H9 (cell line): ENCODE results near the gene GNB1L. TPM values are rescaled to one million over a fixed set of nuclear protein-coding genes. Genes with fewer than 3 reads are reported as not detected.

Experiments used
- DNase-seq: peaks from one replicate; pipeline ENCODE4 v3.0.0-alpha.2; 2017
- H2AFZ ChIP-seq: one replicate; pipeline ENCODE4 v1.6.1; 2013; ENCODE audit warnings: mild to moderate bottlenecking, low read length, control low read depth, moderate library complexity
- H2AK5ac ChIP-seq: 2 replicates; pipeline ENCODE4 v1.6.1; 2013; ENCODE audit warnings: low read length, control low read depth, mixed read lengths; ENCODE audit not compliant: insufficient read length
- H2BK120ac ChIP-seq: one replicate; pipeline ENCODE4 v1.6.1; 2013; ENCODE audit warnings: low read depth, mild to moderate bottlenecking, low read length, control low read depth, inconsistent platforms; ENCODE audit not compliant: poor library complexity, severe bottlenecking
- H2BK12ac ChIP-seq: 2 replicates; pipeline ENCODE4 v1.6.1; 2013; ENCODE audit warnings: low read length, control low read depth, mixed read lengths, low read depth; ENCODE audit not compliant: insufficient read length
- H2BK15ac ChIP-seq: 2 replicates; pipeline ENCODE4 v1.6.1; 2013; ENCODE audit warnings: low read depth, low read length, control low read depth
- H2BK20ac ChIP-seq: one replicate; pipeline ENCODE4 v1.6.1; 2013; ENCODE audit warnings: low read depth, mild to moderate bottlenecking, low read length, control low read depth, inconsistent platforms; ENCODE audit not compliant: poor library complexity, severe bottlenecking
- H2BK5ac ChIP-seq: 2 replicates; pipeline ENCODE4 v1.6.1; 2013; ENCODE audit warnings: low read length, control low read depth, mixed read lengths; ENCODE audit not compliant: insufficient read length
- H3K14ac ChIP-seq: 2 replicates; pipeline ENCODE4 v1.6.1; 2013; ENCODE audit warnings: low read length, control low read depth; ENCODE audit not compliant: insufficient read depth
- H3K18ac ChIP-seq: 2 replicates; pipeline ENCODE4 v1.6.1; 2013; ENCODE audit warnings: low read depth, mild to moderate bottlenecking, mixed read lengths, low read length, control low read depth; ENCODE audit not compliant: insufficient read length
- H3K23ac ChIP-seq: 2 replicates; pipeline ENCODE4 v1.6.1; 2013; ENCODE audit warnings: low read length, control low read depth, mixed read lengths, low read depth; ENCODE audit not compliant: insufficient read length
- H3K23me2 ChIP-seq: 2 replicates; pipeline ENCODE4 v1.6.1; 2013; ENCODE audit warnings: low read depth, mild to moderate bottlenecking, mixed read lengths, low read length, control low read depth; ENCODE audit not compliant: insufficient read length, poor library complexity, severe bottlenecking
- H3K27ac ChIP-seq: 2 replicates; pipeline ENCODE4 v1.5.1; 2013; ENCODE audit warnings: low read length, control low read depth, mixed read lengths, low read depth; ENCODE audit not compliant: insufficient read length
- H3K27me3 ChIP-seq: 2 replicates; pipeline ENCODE4 v1.6.1; 2013; ENCODE audit warnings: low read length, control low read depth, inconsistent platforms; ENCODE audit not compliant: insufficient read depth
- H3K4ac ChIP-seq: 2 replicates; pipeline ENCODE4 v1.6.1; 2013; ENCODE audit warnings: low read depth, mild to moderate bottlenecking, control low read depth, inconsistent platforms, low read length, moderate library complexity
- H3K4me1 ChIP-seq: 2 replicates; pipeline ENCODE4 v1.6.1; 2013; ENCODE audit warnings: low read length, control low read depth, inconsistent platforms; ENCODE audit not compliant: insufficient read depth
- H3K4me2 ChIP-seq: 2 replicates; pipeline ENCODE4 v1.6.1; 2013; ENCODE audit warnings: low read length, control low read depth, mixed read lengths; ENCODE audit not compliant: insufficient read length, insufficient read depth
- H3K56ac ChIP-seq: 2 replicates; pipeline ENCODE4 v1.6.1; 2013; ENCODE audit warnings: low read depth, mild to moderate bottlenecking, mixed read lengths, low read length, control low read depth; ENCODE audit not compliant: insufficient read length
- H3K79me1 ChIP-seq: 2 replicates; pipeline ENCODE4 v1.6.1; 2013; ENCODE audit warnings: low read depth, mild to moderate bottlenecking, moderate library complexity, low read length, control low read depth, inconsistent platforms; ENCODE audit not compliant: insufficient read depth, poor library complexity, severe bottlenecking
- H3K79me2 ChIP-seq: 2 replicates; pipeline ENCODE4 v1.6.1; 2013; ENCODE audit warnings: low read length, control low read depth, inconsistent platforms; ENCODE audit not compliant: insufficient read depth
- H3K9ac ChIP-seq: 2 replicates; pipeline ENCODE4 v1.6.1; 2013; ENCODE audit warnings: low read length, control low read depth, mixed read lengths; ENCODE audit not compliant: insufficient read length; ENCODE audit errors: extremely low read depth
- H3K9me3 ChIP-seq: one replicate; pipeline ENCODE4 v1.6.1; 2013; ENCODE audit warnings: low read depth, low read length, inconsistent platforms; ENCODE audit not compliant: control insufficient read depth
- H3T11ph ChIP-seq: one replicate; pipeline ENCODE4 v1.6.1; 2013; ENCODE audit warnings: mild to moderate bottlenecking, low read length, control low read depth, inconsistent platforms
- H4K20me1 ChIP-seq: one replicate; pipeline ENCODE4 v1.6.1; 2013; ENCODE audit not compliant: control insufficient read depth, insufficient read length, insufficient read depth
- H4K5ac ChIP-seq: 2 replicates; pipeline ENCODE4 v1.6.1; 2013; ENCODE audit warnings: low read depth, mild to moderate bottlenecking, mixed read lengths, low read length, control low read depth; ENCODE audit not compliant: insufficient read length
- H4K8ac ChIP-seq: replicated peaks from 2 replicates; pipeline ENCODE4 v1.6.1; 2013; ENCODE audit warnings: low read length, control low read depth, mixed read lengths, low read depth; ENCODE audit not compliant: insufficient read length
- H4K91ac ChIP-seq: 2 replicates; pipeline ENCODE4 v1.6.1; 2013; ENCODE audit warnings: low read depth, mild to moderate bottlenecking, moderate library complexity, mixed read lengths, low read length, control low read depth; ENCODE audit not compliant: insufficient read length
- H3K27ac Mint-ChIP-seq, 3 experiments: 2 replicates in 2 of 3; 3 replicates in 1 of 3; pipeline ENCODE4 v1.8.0; 2020 to 2021; ENCODE audit warnings: mixed read lengths in 3 of 3, mild to moderate bottlenecking in 1 of 3, moderate library complexity in 1 of 3
- H3K27me3 Mint-ChIP-seq: 2 replicates; pipeline ENCODE4 v1.8.0; 2021; ENCODE audit warnings: low read depth, mild to moderate bottlenecking, moderate library complexity, mixed read lengths
- H3K36me3 Mint-ChIP-seq, 3 experiments: 2 replicates in 2 of 3; 3 replicates in 1 of 3; pipeline ENCODE4 v1.8.0; 2020 to 2021; ENCODE audit warnings: low read depth in 3 of 3, mixed read lengths in 3 of 3; ENCODE audit not compliant: insufficient read depth in 1 of 3
- H3K4me1 Mint-ChIP-seq, 2 experiments: 2 replicates each; pipeline ENCODE4 v1.8.0; 2020; ENCODE audit warnings: mixed read lengths in 2 of 2
- H3K4me3 Mint-ChIP-seq, 2 experiments: 2 replicates in 1 of 2; 3 replicates in 1 of 2; pipeline ENCODE4 v1.8.0; 2020 to 2021; ENCODE audit warnings: mild to moderate bottlenecking in 2 of 2, mixed read lengths in 2 of 2, moderate library complexity in 1 of 2
- H3K9me3 Mint-ChIP-seq, 2 experiments: 2 replicates in 1 of 2; 3 replicates in 1 of 2; pipeline ENCODE4 v1.8.0; 2020; ENCODE audit warnings: mild to moderate bottlenecking in 2 of 2, mixed read lengths in 2 of 2, moderate library complexity in 1 of 2
- CTCF ChIP-seq: fragments of 200-600 bp; sonication (generic); conservative IDR thresholded peaks from 3 replicates; pipeline ENCODE4 v1.8.0; 2021; ENCODE audit warnings: antibody characterized with exemption, mild to moderate bottlenecking
- WGBS: extraction: QIAGEN DNeasy Blood & Tissue Kit; methylation state at CpG from one replicate; pipeline ENCODE4 v1.1.7; 2013; ENCODE audit warnings: missing lambda C conversion rate, low lambda C conversion rate, mixed read lengths; ENCODE audit not compliant: insufficient read length; ENCODE audit errors: extremely low coverage; 5-methylcytosine and 5-hydroxymethylcytosine counted together
- total RNA-seq: library from RNA; stranded (reverse); gene quantifications from 2 replicates; pipeline ENCODE4 v1.2.1, GENCODE V29; 2021

Gene GNB1L
- total RNA-seq, 1 experiment from 2014 or later = 22.4 TPM

GRCh38 chr22:19846620-19847344, 7.9 kb downstream of the GNB1L start:
- no peaks in the 10 kb centered on the region for H3K23me2 ChIP-seq
- TF ChIP-seq CTCF = no peak
- peaks cover 19 to 28% of the 10 kb centered on the region in 2 experiments for H3K4me1 Mint-ChIP-seq
- H3K4me1 ChIP-seq = no peaks in the 10 kb centered on the region
- no peak overlapping the region for H3K4me2 ChIP-seq
- no peak overlapping the region for H3K56ac ChIP-seq
- no peaks in the 10 kb centered on the region for H3K79me1 ChIP-seq
- no peak overlapping the region for H3K27ac Mint-ChIP-seq
- no peaks in the 10 kb centered on the region for H3K9me3 ChIP-seq
- peaks cover 24 to 41% (median 35%) of the 10 kb centered on the region in 3 experiments; a peak in 6 of 7 replicates for H3K36me3 Mint-ChIP-seq
- H4K8ac ChIP-seq = no peak overlapping the region
- no peak overlapping the region for H2BK5ac ChIP-seq
- DNase-seq = no peak
- H3K4ac ChIP-seq = no peak overlapping the region
- no peak overlapping the region for H2BK15ac ChIP-seq
- no peak overlapping the region for H4K5ac ChIP-seq
- no peak overlapping the region for H3K4me3 Mint-ChIP-seq
- H2BK20ac ChIP-seq = no peak overlapping the region
- no peaks in the 10 kb centered on the region for H3K79me2 ChIP-seq
- no peak overlapping the region for H3T11ph ChIP-seq
- H2BK120ac ChIP-seq = no peak overlapping the region
- no peak overlapping the region for H4K91ac ChIP-seq
- H3K18ac ChIP-seq = no peak overlapping the region
- H2AFZ ChIP-seq = no peak overlapping the region
- H3K9me3 Mint-ChIP-seq = no peaks in the 10 kb centered on the region; a peak in 1 of 5 replicates
- H2AK5ac ChIP-seq = no peak overlapping the region
- H4K20me1 ChIP-seq = no peaks in the 10 kb centered on the region
- no CpG with 5 or more reads among the region's 9 CpGs for WGBS
- H3K27me3 ChIP-seq = no peaks in the 10 kb centered on the region
- no peak overlapping the region for H3K14ac ChIP-seq
- H3K23ac ChIP-seq = no peak overlapping the region
- no peaks in the 10 kb centered on the region for H3K27me3 Mint-ChIP-seq
- H3K9ac ChIP-seq = no peak overlapping the region
- no peak overlapping the region for H3K27ac ChIP-seq
- H2BK12ac ChIP-seq = no peak overlapping the region
